Stimulated activated CD8-positive, alpha-beta memory T cell treated with anti-CD3 and anti-CD28 coated beads, Interleukin-15, amount 100 ng/mL, for 24 hours (primary cell): ENCODE measurements around the gene TRABD2B.
"Not testable (repeated sequence)": the region's sequence is repeated elsewhere in the genome, so short reads cannot be mapped to it uniquely, and the experiment has no call there.

Experiments
- DNase-seq: peaks from one replicate; pipeline ENCODE4 v3.0.0-alpha.2; 2020; ENCODE audit warnings: low read depth

The TRABD2B gene

GRCh38 chr1:47965816-47966215 is 31.4 kb downstream of the TRABD2B start:
- no peak for DNase-seq

GRCh38 chr1:47964636-47965035 is 32.5 kb downstream of the TRABD2B start:
- no peak for DNase-seq

GRCh38 chr1:47963568-47964358 is 33.4 kb downstream of the TRABD2B start:
- DNase-seq = no peak

GRCh38 chr1:47962750-47963492 is 34.3 kb downstream of the TRABD2B start:
- no peak for DNase-seq

- DNase-seq = not testable (repeated sequence)
These were observed 35.4 kb downstream of the TRABD2B start for GRCh38 chr1:47961835-47962234.

- DNase-seq = not testable (repeated sequence)
These were observed 40.7 kb downstream of the TRABD2B start for GRCh38 chr1:47956491-47956890.

- DNase-seq = no peak
These were observed 43.5 kb downstream of the TRABD2B start for GRCh38 chr1:47953661-47954060.

GRCh38 chr1:47951545-47952235 is 45.5 kb downstream of the TRABD2B start:
- no peak for DNase-seq

GRCh38 chr1:47951026-47951425 is 46.2 kb downstream of the TRABD2B start:
- DNase-seq = no peak

GRCh38 chr1:47950471-47950870 is 46.7 kb downstream of the TRABD2B start:
- no peak for DNase-seq

GRCh38 chr1:47948126-47948525 is 49.1 kb downstream of the TRABD2B start:
- no peak for DNase-seq

GRCh38 chr1:47947531-47947930 is 49.7 kb downstream of the TRABD2B start:
- DNase-seq = no peak

- no peak for DNase-seq
These were observed 52.6 kb downstream of the TRABD2B start for GRCh38 chr1:47944561-47944960.

GRCh38 chr1:47942240-47942629 is 55.0 kb downstream of the TRABD2B start:
- DNase-seq = no peak

GRCh38 chr1:47941609-47942239 is 55.5 kb downstream of the TRABD2B start:
- DNase-seq = no peak

GRCh38 chr1:47940779-47941178 is 56.4 kb downstream of the TRABD2B start:
- no peak for DNase-seq

- DNase-seq = no peak
These were observed 56.9 kb downstream of the TRABD2B start for GRCh38 chr1:47940326-47940725.

- no peak for DNase-seq
These were observed 58.7 kb downstream of the TRABD2B start for GRCh38 chr1:47938520-47938919.

- no peak for DNase-seq
These were observed 59.5 kb downstream of the TRABD2B start for GRCh38 chr1:47937586-47938254.

GRCh38 chr1:47936916-47937551 is 60.2 kb downstream of the TRABD2B start:
- DNase-seq = no peak

GRCh38 chr1:47935856-47936255 is 61.3 kb downstream of the TRABD2B start:
- DNase-seq = no peak
